Neural progenitor cell (in vitro differentiated cells): ENCODE results near the gene ZP3.

Source experiments
- EZH2phosphoT487 ChIP-seq: fragments of 200-600 bp; sonication (generic); IDR thresholded peaks from 2 replicates; pipeline ENCODE4 v1.6.1; 2017; ENCODE audit warnings: antibody characterized with exemption
- TF ChIP-seq, protein P1 (sequence below): fragments of 200-600 bp; sonication (generic); IDR thresholded peaks from 2 replicates; pipeline ENCODE4 v1.5.1; 2017; ENCODE audit warnings: antibody characterized with exemption, mild to moderate bottlenecking

DNA sequence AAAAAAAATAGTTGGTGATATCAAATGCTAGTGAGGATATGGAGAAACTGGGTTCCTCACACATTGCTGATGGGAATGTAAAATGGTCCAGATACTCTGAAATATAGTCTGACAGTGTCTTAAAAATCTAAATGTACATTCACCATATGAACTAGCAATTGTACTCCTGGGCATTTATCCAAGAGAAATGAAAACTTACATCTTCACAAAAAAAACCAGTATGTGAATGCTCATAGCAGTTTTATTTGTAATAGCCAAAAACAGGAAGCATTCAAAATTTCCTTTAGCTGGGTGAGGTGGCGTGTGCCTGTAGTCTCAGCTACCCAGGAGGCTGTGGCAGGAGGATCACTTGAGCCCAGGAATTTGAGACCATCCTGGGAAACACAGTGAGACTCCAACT lies 13.1 kb upstream of the ZP3 start:
- TF ChIP-seq, protein P1, sequence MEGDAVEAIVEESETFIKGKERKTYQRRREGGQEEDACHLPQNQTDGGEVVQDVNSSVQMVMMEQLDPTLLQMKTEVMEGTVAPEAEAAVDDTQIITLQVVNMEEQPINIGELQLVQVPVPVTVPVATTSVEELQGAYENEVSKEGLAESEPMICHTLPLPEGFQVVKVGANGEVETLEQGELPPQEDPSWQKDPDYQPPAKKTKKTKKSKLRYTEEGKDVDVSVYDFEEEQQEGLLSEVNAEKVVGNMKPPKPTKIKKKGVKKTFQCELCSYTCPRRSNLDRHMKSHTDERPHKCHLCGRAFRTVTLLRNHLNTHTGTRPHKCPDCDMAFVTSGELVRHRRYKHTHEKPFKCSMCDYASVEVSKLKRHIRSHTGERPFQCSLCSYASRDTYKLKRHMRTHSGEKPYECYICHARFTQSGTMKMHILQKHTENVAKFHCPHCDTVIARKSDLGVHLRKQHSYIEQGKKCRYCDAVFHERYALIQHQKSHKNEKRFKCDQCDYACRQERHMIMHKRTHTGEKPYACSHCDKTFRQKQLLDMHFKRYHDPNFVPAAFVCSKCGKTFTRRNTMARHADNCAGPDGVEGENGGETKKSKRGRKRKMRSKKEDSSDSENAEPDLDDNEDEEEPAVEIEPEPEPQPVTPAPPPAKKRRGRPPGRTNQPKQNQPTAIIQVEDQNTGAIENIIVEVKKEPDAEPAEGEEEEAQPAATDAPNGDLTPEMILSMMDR: no peak
- no peak for TF ChIP-seq EZH2phosphoT487
